GM23248 (cell line): Measurements from ENCODE around the gene PRMT5. TPM values are rescaled to one million over a fixed set of nuclear protein-coding genes. Genes with fewer than 3 reads are reported as not detected.
"Not testable (repeated sequence)": the region's sequence is repeated elsewhere in the genome, so short reads cannot be mapped to it uniquely, and the experiment has no call there.

Experiments
- DNase-seq: peaks from one replicate; pipeline ENCODE4 v3.0.0-alpha.2; 2015
- H2AFZ ChIP-seq: fragments of 200-600 bp; sonication (generic); 2 replicates; pipeline ENCODE4 v1.6.1; 2016; ENCODE audit warnings: antibody characterized with exemption
- H3F3A ChIP-seq: fragments of 200-600 bp; sonication (generic); 2 replicates; pipeline ENCODE4 v1.6.1; 2016; ENCODE audit warnings: mild to moderate bottlenecking, antibody characterized with exemption, mixed run types; ENCODE audit not compliant: insufficient read depth
- H3K27ac ChIP-seq: fragments of 200-600 bp; sonication (generic); 2 replicates; pipeline ENCODE4 v1.5.1; 2016; ENCODE audit warnings: mild to moderate bottlenecking
- H3K27me3 ChIP-seq: fragments of 200-600 bp; sonication (generic); replicated peaks from 2 replicates; pipeline ENCODE4 v1.6.1; 2016; ENCODE audit warnings: mild to moderate bottlenecking; ENCODE audit not compliant: insufficient read depth
- H3K36me3 ChIP-seq: fragments of 200-600 bp; sonication (generic); 2 replicates; pipeline ENCODE4 v1.6.1; 2016; ENCODE audit warnings: low read depth, mild to moderate bottlenecking
- H3K4me1 ChIP-seq: fragments of 200-600 bp; sonication (generic); 2 replicates; pipeline ENCODE4 v1.6.1; 2016; ENCODE audit warnings: mild to moderate bottlenecking; ENCODE audit not compliant: insufficient read depth
- H3K4me2 ChIP-seq: fragments of 200-600 bp; sonication (generic); one replicate; pipeline ENCODE4 v1.6.1; 2016; ENCODE audit warnings: mild to moderate bottlenecking; ENCODE audit not compliant: unreplicated experiment
- H3K4me3 ChIP-seq: fragments of 200-600 bp; sonication (generic); 2 replicates; pipeline ENCODE4 v1.5.1; 2016; ENCODE audit warnings: mild to moderate bottlenecking
- H3K79me2 ChIP-seq: fragments of 200-600 bp; sonication (generic); 2 replicates; pipeline ENCODE4 v1.6.1; 2016; ENCODE audit warnings: mild to moderate bottlenecking; ENCODE audit not compliant: insufficient read depth
- H3K9ac ChIP-seq: fragments of 200-600 bp; sonication (generic); 2 replicates; pipeline ENCODE4 v1.6.1; 2016; ENCODE audit warnings: mild to moderate bottlenecking
- H3K9me2 ChIP-seq: fragments of 200-600 bp; sonication (generic); 2 replicates; pipeline ENCODE4 v1.6.1; 2016; ENCODE audit warnings: mixed run types, mild to moderate bottlenecking, moderate library complexity; ENCODE audit not compliant: insufficient read depth
- H3K9me3 ChIP-seq: fragments of 200-600 bp; sonication (generic); one replicate; pipeline ENCODE4 v1.6.1; 2017; ENCODE audit warnings: low read depth
- H4K20me1 ChIP-seq: fragments of 200-600 bp; sonication (generic); 2 replicates; pipeline ENCODE4 v1.6.0; 2016; ENCODE audit not compliant: insufficient read depth
- EZH2 ChIP-seq: fragments of 200-600 bp; sonication (generic); IDR thresholded peaks from 2 replicates; pipeline ENCODE4 v1.6.1; 2018; ENCODE audit warnings: antibody characterized with exemption, mild to moderate bottlenecking; ENCODE audit not compliant: insufficient read depth, poor library complexity, severe bottlenecking
- EZH2phosphoT487 ChIP-seq: fragments of 200-600 bp; sonication (generic); IDR thresholded peaks from 2 replicates; pipeline ENCODE4 v1.6.1; 2018; ENCODE audit warnings: antibody characterized with exemption, moderate library complexity, mild to moderate bottlenecking, low read depth; ENCODE audit not compliant: insufficient read depth
- WGBS, 2 experiments: methylation state at CpG; one replicate each; pipeline ENCODE4 v1.1.6; 2015 to 2017; ENCODE audit warnings: low lambda C conversion rate in 2 of 2, low coverage in 1 of 2; ENCODE audit errors: missing lambda C conversion rate in 2 of 2; 5-methylcytosine and 5-hydroxymethylcytosine counted together
- in situ Hi-C: fragments of 300-500 bp; cut with MboI; formaldehyde crosslinking; loops from 2 replicates; pipeline ENCODE4 v1.15.0; 2020
- polyA plus RNA-seq: library from polyadenylated mRNA; unstranded; fragments of >200 nt; fragmentation: Nextera tagmentation; extraction: Ambion mirVana; gene quantifications from 2 replicates; pipeline ENCODE4 v1.2.1, GENCODE V29; 2016
- total RNA-seq: library from RNA; depleted of rRNA; stranded (reverse); fragments of >200 nt; shearing (Covaris generic); gene quantifications from 2 replicates; pipeline ENCODE4 v1.2.3, GENCODE V29; 2014

Gene PRMT5
- total and polyA plus RNA-seq, 2 experiments from 2014 or later, result 61.0 to 80.1 TPM

DNA sequence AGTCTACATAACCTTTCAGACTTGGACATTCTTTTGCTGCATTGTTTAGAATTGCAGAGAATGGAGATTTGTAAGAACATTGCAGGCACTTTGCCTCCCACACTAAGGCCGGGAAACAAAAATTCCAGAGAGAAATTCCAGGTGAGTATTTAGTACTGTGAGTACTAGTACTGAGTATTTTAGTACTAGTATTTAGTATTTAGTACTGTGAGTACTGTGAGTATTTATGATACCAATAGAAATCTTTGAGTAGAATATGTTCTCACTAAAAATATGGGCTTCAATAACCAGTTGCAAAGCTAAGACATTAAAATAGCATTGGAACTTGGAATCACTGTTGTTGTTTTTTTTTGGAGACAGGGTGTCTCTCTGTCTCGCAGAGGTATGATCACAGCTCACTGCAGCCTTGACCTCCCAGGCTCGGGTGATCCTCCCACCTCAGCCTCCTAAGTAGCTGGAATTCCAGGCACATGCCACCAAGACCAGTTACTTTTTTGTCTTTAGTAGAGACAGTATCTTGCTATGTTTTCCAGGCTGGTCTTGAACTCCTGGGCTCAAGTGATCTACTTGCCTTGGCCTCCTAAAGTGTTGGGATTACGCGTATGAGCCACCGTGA is 33.0 kb upstream of the PRMT5 start:
- no peak for DNase-seq
- H3K9me2 ChIP-seq, result no peaks in the 10 kb centered on the region
- in situ Hi-C loops, result no loop called here
- no peak overlapping the region for H3K4me2 ChIP-seq
- TF ChIP-seq EZH2phosphoT487, result no peak
- no peak for TF ChIP-seq EZH2
- no peaks in the 10 kb centered on the region for H3K27me3 ChIP-seq
- no peaks in the 10 kb centered on the region for H3K4me1 ChIP-seq
- peaks cover 18% of the 10 kb centered on the region for H3F3A ChIP-seq
- no peak overlapping the region for H2AFZ ChIP-seq
- no peaks in the 10 kb centered on the region for H3K79me2 ChIP-seq
- WGBS, 2 experiments, result 85 to 86% methylated on average over 6 of the region's 6 CpGs
- no peak overlapping the region for H3K9ac ChIP-seq
- no peak overlapping the region for H3K27ac ChIP-seq
- no peak overlapping the region for H3K4me3 ChIP-seq
- H4K20me1 ChIP-seq, result no peaks in the 10 kb centered on the region
- H3K36me3 ChIP-seq, result no peaks in the 10 kb centered on the region
- no peaks in the 10 kb centered on the region for H3K9me3 ChIP-seq

DNA sequence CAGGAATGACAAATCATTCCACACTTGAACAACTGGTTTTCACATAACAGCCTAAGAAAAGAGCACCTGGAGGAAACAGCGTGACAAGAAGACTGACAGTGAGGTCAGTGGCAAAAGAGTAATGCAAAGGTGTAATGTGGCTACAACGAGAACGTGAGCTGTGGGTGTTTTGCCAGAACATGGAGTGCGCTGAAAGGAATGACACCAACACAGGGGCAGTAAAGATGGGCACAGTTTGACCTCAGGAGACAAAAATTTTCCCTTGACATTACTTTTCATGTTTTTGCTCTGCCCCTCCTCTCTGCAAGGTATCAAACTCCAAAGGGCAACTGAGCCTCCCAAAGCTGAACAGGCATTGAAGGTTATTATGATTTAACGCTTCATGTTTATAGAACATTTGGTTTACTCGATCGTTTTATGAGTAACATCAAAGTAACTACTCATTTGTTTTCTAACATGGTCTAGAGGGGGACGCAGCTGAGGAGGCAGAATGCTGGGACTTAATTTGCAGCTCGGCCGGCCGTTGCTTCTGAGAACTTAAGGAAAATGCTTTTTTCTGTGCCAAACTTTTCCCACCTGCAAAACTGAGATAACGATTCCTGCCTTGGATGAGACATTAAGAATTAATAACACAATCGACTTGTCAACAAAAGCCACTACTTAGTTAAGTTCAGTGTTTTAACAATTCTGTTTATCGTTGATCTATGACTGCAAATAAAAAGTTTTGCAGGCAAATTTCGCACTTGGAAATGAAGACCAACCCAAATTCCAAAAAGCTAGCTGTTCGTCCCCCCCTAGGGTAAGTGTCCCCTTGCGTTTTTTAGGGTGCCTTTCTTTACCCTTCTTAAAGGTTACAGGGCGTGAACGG is 26.8 kb upstream of the PRMT5 start:
- Histone ChIP-seq H3K4me1 (peaks cover 10% of the 10 kb centered on the region; the same call in 1 of the 2 replicates), H3K4me2 (peak overlapping the region; percentile 94), H3K4me3 (peak overlapping the region; percentile 90), H3K27me3 (no peaks in the 10 kb centered on the region), H3K36me3 (no peaks in the 10 kb centered on the region), H3K79me2 (0 out of 2 replicates have a peak, but pooled peaks cover 8% of the 10 kb centered on the region), H3K27ac (peak overlapping the region; percentile 80), H2AFZ (peak overlapping the region; percentile 98), H3K9ac (peak overlapping the region; percentile 86), H3K9me3 (no peaks in the 10 kb centered on the region), H3F3A (peaks cover 20% of the 10 kb centered on the region; the same call in 1 of the 2 replicates), H4K20me1 (no peaks in the 10 kb centered on the region), H3K9me2 (no peaks in the 10 kb centered on the region)
- 24% methylated on average over 19 of the region's 19 CpGs for WGBS, 2 experiments
- TF ChIP-seq EZH2 (no peak), EZH2phosphoT487 (no peak)
- peak; percentile 33 for DNase-seq
- in situ Hi-C loops, result no loop called here

DNA sequence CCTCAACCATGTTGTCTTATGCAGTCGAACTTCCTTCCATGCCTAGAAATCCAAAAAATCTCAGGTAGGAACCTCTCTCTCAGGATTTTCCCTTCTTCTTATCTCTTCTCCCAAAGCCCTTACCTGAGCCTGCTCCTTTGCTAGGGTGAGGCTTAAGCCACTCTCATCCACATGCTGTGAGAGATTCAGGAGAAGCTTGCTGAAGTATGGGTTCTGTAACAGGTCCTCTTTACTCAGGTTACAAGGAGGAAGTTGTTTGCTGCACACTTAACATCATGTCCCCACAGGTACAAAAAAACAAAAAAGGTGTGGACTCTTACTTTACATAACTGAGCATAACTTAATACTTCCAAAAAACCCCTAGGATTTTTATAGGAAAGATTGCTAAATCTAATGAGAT is 23.2 kb upstream of the PRMT5 start:
- Histone ChIP-seq H3K36me3 (no peaks in the 10 kb centered on the region), H3K9me3 (no peaks in the 10 kb centered on the region), H3K79me2 (0 out of 2 replicates have a peak, but pooled peaks cover 8% of the 10 kb centered on the region), H3K9me2 (no peaks in the 10 kb centered on the region), H3K4me2 (no peak overlapping the region), H3K9ac (no peak overlapping the region), H3K4me1 (peaks cover 10% of the 10 kb centered on the region; the same call in 1 of the 2 replicates), H3F3A (peaks cover 15% of the 10 kb centered on the region; the same call in 1 of the 2 replicates), H3K27ac (no peak overlapping the region), H3K4me3 (no peak overlapping the region), H4K20me1 (no peaks in the 10 kb centered on the region), H2AFZ (no peak overlapping the region), H3K27me3 (no peaks in the 10 kb centered on the region)
- no peak for DNase-seq
- TF ChIP-seq EZH2phosphoT487, result no peak
- TF ChIP-seq EZH2, result no peak
- WGBS, 2 experiments, result 68 to 81% methylated on average over 1 of the region's 1 CpG
- in situ Hi-C loops, result no loop called here

DNA sequence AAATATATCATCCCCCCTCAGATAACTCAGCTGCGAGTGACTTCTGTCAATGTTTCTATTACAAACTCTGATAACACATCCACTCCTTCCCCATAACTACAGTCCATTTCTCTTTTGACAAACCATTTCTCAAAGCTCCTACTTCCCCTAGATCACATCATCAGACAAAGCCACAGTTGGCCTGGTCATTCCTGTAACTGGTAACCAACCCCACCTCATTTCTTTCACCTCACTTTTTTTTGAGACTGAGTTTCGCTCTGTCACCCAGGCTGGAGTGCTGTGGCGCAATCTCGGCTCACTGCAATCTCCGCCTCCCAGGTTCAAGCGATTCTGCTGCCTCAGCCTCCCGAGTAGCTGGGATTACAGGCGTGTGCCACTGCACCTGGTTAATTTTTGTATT is 22.6 kb upstream of the PRMT5 start:
- H3K4me2 ChIP-seq, H3K4me3 ChIP-seq, H3K79me2 ChIP-seq, H3K27me3 ChIP-seq, H3K9me3 ChIP-seq, H3K9me2 ChIP-seq, in situ Hi-C loops, H3K27ac ChIP-seq, H3K4me1 ChIP-seq, H3K9ac ChIP-seq, DNase-seq, H4K20me1 ChIP-seq, H2AFZ ChIP-seq, H3K36me3 ChIP-seq: not testable (repeated sequence)
- WGBS, 2 experiments, result 95 to 96% methylated on average over 8 of the region's 8 CpGs
- H3F3A ChIP-seq, result peaks cover 15% of the 10 kb centered on the region; the same call in 1 of the 2 replicates
